H1 (cell line): ENCODE results near the gene NKAIN2. TPM values are rescaled to one million over a fixed set of nuclear protein-coding genes. Genes with fewer than 3 reads are reported as not detected.

Experiments used
- CTCF ChIA-PET: fragments of 300-600 bp; sonication (Branson Sonifier 250); formaldehyde crosslinking; loops from one replicate; lab custom pipeline; 2021; ENCODE audit not compliant: partially characterized antibody; lab: Charles Lee
- POLR2A ChIA-PET: fragments of 300-600 bp; sonication (Branson Sonifier 250); formaldehyde crosslinking; loops from one replicate; lab custom pipeline; 2021; ENCODE audit warnings: inconsistent platforms; ENCODE audit not compliant: partially characterized antibody; lab: Charles Lee
- DNase-seq, 2 experiments: peaks; one replicate each; pipeline versions ENCODE4 v3.0.0 to v3.0.0-alpha.2; 2010 to 2022; ENCODE audit warnings: low spot score in 2 of 2, low read depth in 1 of 2, mixed read lengths in 1 of 2
- FAIRE-seq: peaks from 2 replicates; lab custom pipeline; 2011; peaks lifted over from hg19 to GRCh38; lab: Jason Lieb, UNC
- H2AFZ ChIP-seq: 2 replicates; pipeline ENCODE4 v1.8.1; 2012; ENCODE audit warnings: low read length, inconsistent platforms
- H2AK5ac ChIP-seq: 2 replicates; pipeline ENCODE4 v1.6.1; 2013; ENCODE audit warnings: low read depth, low read length
- H2BK120ac ChIP-seq: replicated peaks from 2 replicates; pipeline ENCODE3; 2013; ENCODE audit warnings: low read depth, low read length, inconsistent platforms
- H2BK12ac ChIP-seq: 2 replicates; pipeline ENCODE4 v1.6.1; 2013; ENCODE audit warnings: low read depth, low read length
- H2BK15ac ChIP-seq: 2 replicates; pipeline ENCODE4 v1.6.1; 2013; ENCODE audit warnings: low read length
- H2BK20ac ChIP-seq: 2 replicates; pipeline ENCODE4 v1.6.1; 2013; ENCODE audit warnings: low read length
- H2BK5ac ChIP-seq: 2 replicates; pipeline ENCODE4 v1.6.1; 2013; ENCODE audit warnings: low read depth, low read length
- H3K14ac ChIP-seq: 2 replicates; pipeline ENCODE4 v1.6.1; 2013; ENCODE audit warnings: inconsistent platforms; ENCODE audit not compliant: insufficient read length
- H3K18ac ChIP-seq: 2 replicates; pipeline ENCODE4 v1.6.1; 2013; ENCODE audit warnings: low read length; ENCODE audit errors: extremely low read depth
- H3K23ac ChIP-seq: 2 replicates; pipeline ENCODE4 v1.6.1; 2013; ENCODE audit warnings: inconsistent platforms; ENCODE audit not compliant: insufficient read length
- H3K23me2 ChIP-seq: 2 replicates; pipeline ENCODE4 v1.6.1; 2013; ENCODE audit warnings: low read depth, low read length
- H3K27ac ChIP-seq: 2 replicates; pipeline ENCODE4 v1.6.1; 2011; ENCODE audit warnings: low read depth, low read length, inconsistent platforms
- H3K27me3 ChIP-seq, 4 experiments: replicated peaks in 1 of 4; 1 replicate in 1 of 4; 2 replicates in 3 of 4; pipeline versions ENCODE4 v1.6.1 to v1.8.1; 2011 to 2013; ENCODE audit warnings: low read length in 3 of 4, mild to moderate bottlenecking in 3 of 4, inconsistent platforms in 2 of 4, mixed read lengths in 2 of 4, moderate library complexity in 1 of 4; ENCODE audit not compliant: control insufficient read depth in 3 of 4, insufficient read depth in 3 of 4; ENCODE audit errors: extremely low read depth in 1 of 4
- H3K36me3 ChIP-seq, 4 experiments: 2 replicates each; pipeline versions ENCODE4 v1.6.1 to v1.8.1; 2011 to 2013; ENCODE audit warnings: mild to moderate bottlenecking in 4 of 4, low read length in 3 of 4, moderate library complexity in 2 of 4, control low read depth in 1 of 4, inconsistent platforms in 1 of 4; ENCODE audit not compliant: insufficient read depth in 4 of 4, control insufficient read depth in 2 of 4
- H3K4ac ChIP-seq: replicated peaks from 2 replicates; pipeline ENCODE3; 2013; ENCODE audit warnings: low read length, low read depth, mixed read lengths, inconsistent platforms; ENCODE audit not compliant: insufficient read length
- H3K4me1 ChIP-seq, 4 experiments: replicated peaks in 1 of 4; 1 replicate in 1 of 4; 2 replicates in 3 of 4; pipeline versions ENCODE4 v1.6.1 to v1.8.1; 2011 to 2013; ENCODE audit warnings: low read length in 3 of 4, inconsistent platforms in 2 of 4, mixed read lengths in 1 of 4; ENCODE audit not compliant: insufficient read depth in 4 of 4, control insufficient read depth in 3 of 4
- H3K4me2 ChIP-seq, 2 experiments: 2 replicates each; pipeline versions ENCODE4 v1.6.1 to v1.8.1; 2011 to 2013; ENCODE audit warnings: low read depth in 2 of 2, low read length in 2 of 2, control low read depth in 1 of 2, inconsistent platforms in 1 of 2, mild to moderate bottlenecking in 1 of 2; ENCODE audit not compliant: insufficient read depth in 1 of 2
- H3K4me3 ChIP-seq, 4 experiments: fragments of 200-600, 300-600 bp in 1 of 4; sonication (generic), shearing (Covaris generic), sonication (Bioruptor Twin) in 1 of 4; 2 replicates each; pipeline versions ENCODE4 v1.5.1 to v1.8.1; 2011 to 2016; ENCODE audit warnings: low read length in 4 of 4, low read depth in 3 of 4, control low read depth in 2 of 4, inconsistent platforms in 2 of 4, mild to moderate bottlenecking in 2 of 4, mixed read lengths in 1 of 4, moderate library complexity in 1 of 4; ENCODE audit not compliant: insufficient read depth in 2 of 4; ENCODE audit errors: extremely low read depth in 1 of 4
- H3K56ac ChIP-seq: replicated peaks from 2 replicates; pipeline ENCODE3; 2013; ENCODE audit warnings: low read depth, mild to moderate bottlenecking, mixed read lengths, low read length, inconsistent platforms; ENCODE audit not compliant: insufficient read length
- H3K79me1 ChIP-seq: 2 replicates; pipeline ENCODE4 v1.6.1; 2013; ENCODE audit warnings: low read depth, low read length, control low read depth
- H3K79me2 ChIP-seq, 2 experiments: 2 replicates each; pipeline versions ENCODE4 v1.6.1 to v1.8.1; 2012 to 2013; ENCODE audit warnings: low read length in 2 of 2, mild to moderate bottlenecking in 2 of 2, inconsistent platforms in 1 of 2; ENCODE audit not compliant: insufficient read depth in 2 of 2, control insufficient read depth in 1 of 2
- H3K9ac ChIP-seq, 4 experiments: replicated peaks in 1 of 4; 1 replicate in 1 of 4; 2 replicates in 3 of 4; pipeline versions ENCODE4 v1.6.1 to v1.8.1; 2011 to 2013; ENCODE audit warnings: low read depth in 3 of 4, low read length in 3 of 4, control low read depth in 2 of 4, mild to moderate bottlenecking in 2 of 4, moderate library complexity in 2 of 4, inconsistent platforms in 1 of 4; ENCODE audit errors: extremely low read depth in 1 of 4
- H3K9me3 ChIP-seq, 2 experiments: 2 replicates each; pipeline versions ENCODE4 v1.6.1 to v1.8.1; 2012 to 2013; ENCODE audit warnings: mild to moderate bottlenecking in 2 of 2, moderate library complexity in 2 of 2, control low read depth in 1 of 2, inconsistent platforms in 1 of 2, low read depth in 1 of 2, low read length in 1 of 2, mixed read lengths in 1 of 2; ENCODE audit not compliant: insufficient read depth in 2 of 2
- H4K20me1 ChIP-seq, 2 experiments: replicated peaks in 1 of 2; 2 replicates each; pipeline versions ENCODE3 to v1.8.1; 2011 to 2013; ENCODE audit warnings: inconsistent platforms in 2 of 2, low read length in 2 of 2, mild to moderate bottlenecking in 1 of 2; ENCODE audit not compliant: insufficient read depth in 2 of 2, control insufficient read depth in 1 of 2
- H4K5ac ChIP-seq: 2 replicates; pipeline ENCODE4 v1.6.1; 2013; ENCODE audit warnings: low read length, low read depth, mixed read lengths, inconsistent platforms; ENCODE audit not compliant: insufficient read length
- H4K8ac ChIP-seq: 2 replicates; pipeline ENCODE4 v1.8.0; 2013; ENCODE audit warnings: mild to moderate bottlenecking, moderate library complexity, low read length, inconsistent platforms; ENCODE audit not compliant: insufficient read depth; ENCODE audit errors: extremely low read depth
- H4K91ac ChIP-seq: replicated peaks from 2 replicates; pipeline ENCODE3; 2013; ENCODE audit warnings: low read length, mixed read lengths, inconsistent platforms; ENCODE audit not compliant: insufficient read length
- CBX8 ChIP-seq: fragments of 300-800, 300-1000 bp; sonication (generic); IDR thresholded peaks from 2 replicates; pipeline ENCODE4 v1.7.1; 2016; ENCODE audit warnings: low read depth, low read length, borderline replicate concordance
- CHD2 ChIP-seq: IDR thresholded peaks from 2 replicates; pipeline ENCODE4 v1.6.1; 2012; ENCODE audit warnings: low read length, improper control_type of control experiment
- JUN ChIP-seq: IDR thresholded peaks from 2 replicates; pipeline ENCODE4 v1.6.1; 2011; ENCODE audit warnings: low read depth, mild to moderate bottlenecking, improper control_type of control experiment, low read length
- KDM1A ChIP-seq: fragments of 200-600, 300-600 bp; sonication (generic); IDR thresholded peaks from 2 replicates; pipeline ENCODE4 v1.7.1; 2016; ENCODE audit warnings: mild to moderate bottlenecking, low read length, borderline replicate concordance
- KDM4A ChIP-seq: IDR thresholded peaks from one replicate; pipeline ENCODE4 v1.7.1; 2012; ENCODE audit warnings: low read depth, mild to moderate bottlenecking, moderate library complexity, low read length, inconsistent platforms; ENCODE audit not compliant: severe bottlenecking
- RXRA ChIP-seq: IDR thresholded peaks from 2 replicates; pipeline ENCODE4 v1.6.1; 2011; ENCODE audit warnings: low read depth, mild to moderate bottlenecking, low read length, moderate library complexity; ENCODE audit not compliant: insufficient read depth
- SIX5 ChIP-seq: IDR thresholded peaks from 2 replicates; pipeline ENCODE4 v1.6.1; 2011; ENCODE audit warnings: mild to moderate bottlenecking, low read depth, low read length
- SP4 ChIP-seq: IDR thresholded peaks from 2 replicates; pipeline ENCODE4 v1.6.1; 2012; ENCODE audit warnings: low read length, inconsistent platforms
- WGBS, 2 experiments: shearing (Covaris generic) in 1 of 2; methylation state at CpG; one replicate each; pipeline versions ENCODE4 v1.1.6 to v1.1.7; 2013 to 2015; ENCODE audit warnings: low lambda C conversion rate in 2 of 2, mixed read lengths in 2 of 2, inconsistent platforms in 1 of 2, low coverage in 1 of 2, missing lambda C conversion rate in 1 of 2; ENCODE audit not compliant: insufficient replicate concordance in 2 of 2, insufficient coverage in 1 of 2, insufficient read length in 1 of 2; ENCODE audit errors: extremely low coverage in 1 of 2, missing lambda C conversion rate in 1 of 2; 5-methylcytosine and 5-hydroxymethylcytosine counted together
- polyA plus RNA-seq, 7 experiments: library from polyadenylated mRNA; depleted of rRNA in 3 of 7; stranded (reverse) in 5 of 7; unstranded in 2 of 7; fragments of >200 nt in 5 of 7; fragments of 200-250 nt in 2 of 7; gene quantifications; 1 replicate in 5 of 7; 2 replicates in 1 of 7; 4 replicates in 1 of 7; pipeline versions ENCODE4 v1.2.1 to v1.2.3, GENCODE V29; 2011 to 2013; ENCODE audit warnings: missing spikeins in 2 of 7, mixed read lengths in 2 of 7
- total RNA-seq: library from RNA; stranded (reverse); fragmentation: NEBNext Ultra II Directional; extraction: Animal tissue kit (Norgen Biotek cat#: 25700); gene quantifications from 2 replicates; pipeline ENCODE4 v1.2.1, GENCODE V29; 2021

NKAIN2 gene
- total and polyA plus RNA-seq, 2 of the 8 experiments (the other 6 are each of a cell fraction or from before 2014, with no cell fraction given): 0.20 to 0.34 TPM

DNA sequence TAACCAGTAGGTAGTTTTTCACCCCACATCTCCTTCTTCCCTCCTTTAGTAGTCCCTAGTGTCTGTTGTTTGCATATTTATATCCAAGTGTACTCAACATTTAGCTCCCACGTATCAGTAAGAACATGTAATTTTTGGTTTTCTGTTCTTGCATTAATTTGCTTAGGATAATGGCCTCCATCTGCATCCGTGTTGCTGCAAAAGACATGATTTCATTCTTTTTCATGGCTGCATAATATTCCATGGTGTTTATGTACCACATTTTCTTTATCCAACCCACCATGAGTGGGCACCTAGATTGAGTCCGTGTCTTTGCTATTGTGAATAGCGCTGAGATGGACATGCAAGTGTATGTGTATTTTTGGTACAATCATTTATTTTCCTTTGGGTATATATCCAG, 306.8 kb downstream of the NKAIN2 start:
- Histone ChIP-seq H3K9ac (no peak overlapping the region), H3K4ac (no peak overlapping the region), H3K79me2 (no peaks in the 10 kb centered on the region), H3K56ac (no peak overlapping the region), H2AFZ (no peak overlapping the region), H2AK5ac (no peak overlapping the region), H3K9me3 (no peaks in the 10 kb centered on the region)
- no peak for FAIRE-seq
- CTCF ChIA-PET: interaction anchor here (0.5 kb wide), 1 partner anchor 955 kb away, joined by 3 read pairs; no protein-coding TSS in a partner anchor
- TF ChIP-seq KDM1A (no peak), RXRA (no peak), CBX8 (no peak), CHD2 (no peak), SP4 (no peak), JUN (no peak), SIX5 (no peak), KDM4A (no peak)
- TF ChIP-seq, all 59 proteins: peak for 0
- Histone ChIP-seq H2BK120ac (no peak overlapping the region), H3K23me2 (no peaks in the 10 kb centered on the region), H3K4me3 (no peak overlapping the region), H3K27ac (no peak overlapping the region), H3K18ac (no peak overlapping the region), H3K4me1 (no peaks in the 10 kb centered on the region), H4K20me1 (no peaks in the 10 kb centered on the region), H2BK5ac (no peak overlapping the region), H3K36me3 (no peaks in the 10 kb centered on the region), H3K79me1 (no peaks in the 10 kb centered on the region), H3K14ac (no peak overlapping the region), H4K5ac (no peak overlapping the region), H2BK15ac (no peak overlapping the region), H2BK20ac (no peak overlapping the region), H3K23ac (no peak overlapping the region), H3K4me2 (no peak overlapping the region), H3K27me3 (no peaks in the 10 kb centered on the region), H2BK12ac (no peak overlapping the region), H4K8ac (no peak overlapping the region), H4K91ac (no peak overlapping the region)
- POLR2A ChIA-PET: no interaction called here
- WGBS, 2 experiments: 72% methylated on average over 4 of the region's 4 CpGs; no CpG with 5 or more reads in 1 of the 2 experiments
- DNase-seq: no peak
